Activated CD8-positive, alpha-beta memory T cell treated with anti-CD3 and anti-CD28 coated beads for 4 hours (primary cell): ENCODE results near the gene KCNAB3.
A peak's percentile ranks its signal among the peaks of the same experiment; 100 is the strongest.

Experiments
- DNase-seq, 2 donors: peaks; one replicate each; pipeline ENCODE4 v3.0.0-alpha.2; 2020; ENCODE audit warnings: low read depth in 2 of 2

KCNAB3 gene

DNA sequence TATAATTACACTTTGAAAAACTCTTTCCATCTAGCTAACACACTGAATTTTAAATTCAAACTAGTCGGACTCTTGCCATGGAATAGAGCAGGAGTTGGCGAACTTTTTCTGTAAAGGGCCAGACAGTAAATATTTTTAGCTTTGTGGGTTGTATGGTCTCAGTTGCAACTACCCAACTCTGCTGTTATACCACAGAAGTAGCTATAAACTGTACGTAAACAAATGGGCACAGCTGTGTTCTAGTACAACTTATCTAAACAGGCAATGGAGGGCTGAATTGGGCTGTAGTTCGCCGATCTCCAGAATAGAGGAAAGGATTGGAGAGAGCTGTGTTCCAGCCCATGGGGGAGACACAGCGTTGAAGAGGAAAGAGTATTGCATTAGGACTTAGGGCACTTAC is 11.1 kb upstream of the KCNAB3 start:
- no peak for DNase-seq

DNA sequence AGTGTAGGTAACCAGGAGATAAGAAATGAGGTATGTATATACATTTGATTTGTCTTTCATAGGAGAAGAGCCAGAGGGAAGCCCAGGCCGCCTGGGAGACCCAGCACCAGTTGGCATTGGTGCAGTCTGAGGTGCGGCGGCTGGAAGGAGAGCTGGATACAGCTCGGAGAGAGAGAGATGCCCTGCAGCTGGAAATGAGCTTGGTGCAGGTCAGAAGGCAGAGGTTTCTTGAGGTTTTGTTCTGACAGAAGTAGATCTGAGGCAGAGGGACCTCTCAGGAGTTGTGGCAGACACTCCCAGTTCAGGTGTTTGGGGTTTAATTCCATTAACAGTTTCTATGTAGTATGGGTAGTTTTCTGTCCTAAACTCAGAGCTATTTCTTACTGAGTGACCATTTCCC is 10.4 kb upstream of the KCNAB3 start:
- DNase-seq = no peak

DNA sequence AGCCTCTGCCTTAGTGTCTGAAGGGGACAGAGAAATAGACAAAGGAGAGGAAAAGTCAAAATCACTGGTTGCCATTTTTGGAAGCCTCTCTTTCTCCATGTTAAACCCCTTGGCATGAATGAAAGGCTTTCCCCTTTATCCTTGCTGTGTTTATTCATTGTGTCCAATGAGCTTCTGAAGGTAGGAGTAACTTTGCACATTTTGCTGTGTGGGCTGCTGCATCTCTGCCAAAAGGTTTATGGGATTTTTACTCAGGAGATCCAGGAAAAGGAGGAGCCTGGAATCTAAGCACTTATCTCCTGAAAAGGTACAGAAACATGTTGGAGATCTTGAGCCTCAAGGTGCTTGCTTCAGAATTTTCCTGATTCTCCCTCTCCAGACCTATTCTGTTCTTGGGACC is 6.2 kb upstream of the KCNAB3 start:
- no peak for DNase-seq

DNA sequence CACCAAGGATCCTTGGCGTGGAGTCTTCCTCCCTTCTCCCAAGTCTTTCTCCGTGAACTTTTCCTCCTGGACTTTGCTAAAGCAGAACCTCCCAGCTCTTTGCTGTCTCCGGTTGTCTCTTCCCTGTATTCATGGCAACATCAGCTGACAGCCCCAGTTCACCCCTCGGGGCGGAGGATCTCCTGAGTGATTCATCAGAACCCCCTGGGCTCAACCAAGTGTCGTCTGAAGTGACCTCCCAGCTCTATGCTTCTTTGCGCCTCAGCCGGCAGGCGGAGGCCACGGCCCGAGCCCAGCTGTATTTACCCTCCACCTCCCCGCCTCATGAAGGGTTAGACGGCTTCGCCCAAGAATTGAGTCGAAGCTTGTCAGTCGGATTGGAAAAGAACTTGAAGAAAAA is 3.3 kb upstream of the KCNAB3 start:
- DNase-seq = peak in 1 of 2 donors; percentile 5

- no peak for DNase-seq
Measured at GRCh38 chr17:7932483-7932891, 2.8 kb upstream of the KCNAB3 start.

DNA sequence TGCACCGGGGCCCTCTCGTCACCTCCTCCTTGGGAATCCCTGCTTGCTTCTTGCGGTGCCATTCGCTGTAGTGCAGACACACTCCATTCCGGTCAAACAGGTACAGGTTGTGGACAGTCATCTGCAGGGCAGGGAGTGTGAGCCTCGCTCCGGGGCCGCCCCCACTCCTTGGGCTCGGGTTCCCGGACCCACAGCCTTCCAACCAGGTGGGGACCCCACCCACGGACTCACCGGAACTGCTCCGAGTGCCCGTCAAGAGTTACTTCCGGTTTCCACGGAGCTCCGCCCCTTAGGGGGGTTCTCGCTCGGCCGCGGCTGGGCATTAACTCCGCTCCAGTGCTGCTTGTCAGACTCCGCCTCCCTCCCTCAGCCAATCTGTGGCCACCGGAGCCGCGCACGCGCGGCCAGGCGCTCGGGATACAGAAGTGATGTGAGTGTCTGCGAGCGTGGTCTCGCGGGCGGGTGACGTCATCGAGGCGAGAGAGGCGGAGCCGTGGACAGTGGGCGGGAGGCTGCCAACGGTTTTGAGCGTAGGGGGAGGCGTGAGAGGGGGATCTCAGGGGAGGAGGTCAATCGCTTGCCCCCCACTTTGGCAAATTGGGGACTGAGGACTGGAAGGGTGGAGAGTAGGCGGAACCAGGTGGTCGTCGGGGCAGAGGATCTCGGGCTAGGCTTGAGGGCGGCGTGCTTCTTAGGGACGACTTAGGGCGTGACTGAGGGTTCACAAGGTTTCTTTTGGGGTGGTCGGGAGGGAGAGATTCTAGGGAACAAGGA is 2.2 kb upstream of the KCNAB3 start, which contains the start of the genes CNTROB and TRAPPC1:
Gene CNTROB, plus strand, starts transcription at position 498 of the 774 bp plus-strand sequence. CDS start 874 bp downstream, outside the sequence.
Gene TRAPPC1, minus strand, starts transcription at position 238 of the 774 bp plus-strand sequence. Its CDS starts 117 bp downstream, at position 121.
- DNase-seq = peak; percentile 99 to 100

- DNase-seq = no peak
Measured at GRCh38 chr17:7930841-7931631, 1.4 kb upstream of the KCNAB3 start.

GRCh38 chr17:7927596-7927995 is 2.1 kb downstream of the KCNAB3 start:
- no peak for DNase-seq

GRCh38 chr17:7922845-7923628 is 6.6 kb downstream of the KCNAB3 start:
- peak; percentile 63 to 67 for DNase-seq

- DNase-seq = no peak
Measured at GRCh38 chr17:7922269-7922844, 7.3 kb downstream of the KCNAB3 start.

DNA sequence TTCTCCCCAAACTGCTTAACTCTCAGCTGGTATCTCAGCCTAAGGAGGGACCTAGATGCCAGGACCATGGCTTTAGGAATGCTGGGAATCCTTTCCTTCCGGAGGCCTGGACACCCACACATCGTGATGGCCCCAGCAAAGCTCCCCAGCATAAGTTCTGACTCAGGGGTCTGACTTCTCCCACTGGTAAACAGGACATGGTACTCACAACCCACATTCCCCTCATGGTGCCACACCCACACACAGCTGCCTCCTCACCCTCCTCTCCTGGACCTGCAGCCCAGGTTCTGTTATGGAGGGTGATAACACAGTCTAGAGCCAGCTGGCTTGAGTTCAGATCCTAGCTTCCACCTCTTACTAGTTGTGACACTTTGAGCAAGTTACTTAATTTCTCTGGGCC is 12.8 kb downstream of the KCNAB3 start:
- no peak for DNase-seq

DNA sequence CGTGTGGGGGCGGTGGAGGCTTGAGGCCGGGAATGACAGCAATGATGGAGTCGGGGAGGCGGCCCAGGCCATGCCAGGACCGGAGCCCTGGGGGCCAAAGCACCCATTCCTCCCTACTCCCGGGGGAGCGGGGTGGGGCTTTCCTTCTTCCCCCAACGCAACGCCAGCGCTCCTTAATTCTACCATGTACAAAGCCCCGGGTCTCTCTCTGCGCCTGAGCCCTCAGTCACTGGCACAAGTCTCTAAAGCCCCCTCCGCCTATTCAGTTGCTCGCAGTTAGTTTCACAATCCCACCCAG is 13.3 kb downstream of the KCNAB3 start:
- DNase-seq = no peak

DNA sequence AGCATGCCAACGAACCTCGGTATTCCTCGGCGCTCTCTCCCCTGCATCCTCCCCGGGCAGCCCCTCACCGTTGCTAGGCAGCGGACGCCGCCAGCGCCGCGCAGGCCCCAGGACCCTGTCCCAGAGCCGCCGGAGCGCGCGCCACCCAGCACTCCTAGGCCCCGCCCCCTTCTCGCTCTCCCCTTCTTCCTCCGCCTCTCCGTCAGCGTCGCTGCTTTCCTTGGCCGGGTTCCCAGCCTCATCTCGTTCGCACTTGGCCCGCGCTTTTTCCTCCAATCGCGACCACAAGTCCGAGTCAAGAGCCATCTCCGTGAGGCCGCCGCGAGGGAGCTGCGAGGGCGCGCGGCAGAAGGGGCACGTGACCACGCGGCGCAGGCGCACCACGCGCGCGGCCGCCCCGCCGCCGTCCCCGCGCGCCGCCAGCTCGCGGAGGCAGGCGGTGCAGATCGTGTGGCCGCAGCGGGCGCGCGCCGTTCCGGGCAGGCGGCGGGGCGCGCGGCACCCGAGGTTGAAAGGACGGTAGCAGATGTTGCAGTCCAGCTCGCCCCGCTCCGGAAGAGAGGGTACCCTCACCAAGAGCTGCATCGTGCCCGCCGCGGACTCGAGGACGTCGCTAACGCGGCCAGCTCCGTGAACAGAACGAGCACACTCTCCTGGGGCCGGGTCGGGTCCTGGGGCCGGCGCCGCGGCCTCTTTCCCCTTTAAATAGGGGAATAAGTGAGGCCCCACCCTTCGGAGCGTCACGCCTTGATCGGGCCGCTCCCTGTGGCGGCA is 13.9 kb downstream of the KCNAB3 start, which contains the start of gene RNF227:
Gene RNF227, minus strand, starts transcription at position 679 of the 774 bp plus-strand sequence. Its CDS starts 94 bp downstream, at position 585.
- DNase-seq = peak; percentile 62

DNA sequence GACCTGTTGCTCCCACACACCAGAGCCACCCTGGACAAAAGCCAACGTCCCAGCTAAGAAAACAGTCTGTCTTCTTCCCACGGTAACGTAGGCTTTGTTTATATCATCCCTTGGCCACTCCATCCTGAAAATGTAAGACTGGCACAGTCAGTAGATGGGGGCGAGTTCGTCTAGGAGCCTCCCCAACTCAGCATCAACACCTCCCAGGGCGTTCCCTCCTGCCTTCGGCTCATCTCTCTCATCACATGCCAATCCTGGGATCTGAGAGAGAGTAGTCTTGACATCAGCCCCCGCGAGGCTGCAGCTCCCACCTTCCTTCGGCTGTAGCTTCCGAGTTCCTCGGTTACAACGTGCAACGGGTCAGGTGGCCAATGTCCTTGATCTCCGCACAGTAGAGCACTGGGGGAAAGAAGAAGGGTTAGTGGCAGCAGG is 14.5 kb downstream of the KCNAB3 start:
- no peak for DNase-seq

DNA sequence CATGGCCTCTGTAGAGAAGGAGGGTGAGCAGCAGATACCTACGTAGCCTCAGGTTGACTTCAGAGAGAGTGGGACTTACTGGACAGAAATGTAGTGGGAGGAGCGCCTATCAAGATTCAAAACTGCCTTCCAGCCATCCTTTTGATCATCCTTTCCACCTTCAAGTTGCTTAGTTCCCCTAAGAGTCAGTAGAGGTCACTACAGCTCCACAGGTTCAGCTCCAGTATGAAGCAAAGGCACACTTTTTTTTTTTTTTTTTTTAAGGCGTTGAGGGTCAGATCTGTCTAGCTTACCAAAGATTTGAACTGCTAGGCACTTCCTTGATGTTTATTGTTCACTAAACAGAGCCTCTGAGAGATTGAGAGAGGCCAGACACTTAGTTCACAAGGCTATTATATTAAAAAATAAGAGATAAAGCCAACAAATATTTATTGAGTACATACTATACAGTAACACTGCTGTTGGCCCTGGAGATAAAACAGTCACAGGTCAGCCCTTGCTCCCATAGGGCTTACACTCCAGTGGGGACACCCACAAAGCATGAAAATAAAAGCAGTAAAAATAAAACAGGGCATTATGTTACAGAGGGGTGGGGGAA is 16.6 kb downstream of the KCNAB3 start:
- DNase-seq = no peak

- DNase-seq = no peak
Measured at GRCh38 chr17:7911116-7911515, 18.5 kb downstream of the KCNAB3 start.

GRCh38 chr17:7910711-7911110 is 18.9 kb downstream of the KCNAB3 start:
- DNase-seq = no peak

DNA sequence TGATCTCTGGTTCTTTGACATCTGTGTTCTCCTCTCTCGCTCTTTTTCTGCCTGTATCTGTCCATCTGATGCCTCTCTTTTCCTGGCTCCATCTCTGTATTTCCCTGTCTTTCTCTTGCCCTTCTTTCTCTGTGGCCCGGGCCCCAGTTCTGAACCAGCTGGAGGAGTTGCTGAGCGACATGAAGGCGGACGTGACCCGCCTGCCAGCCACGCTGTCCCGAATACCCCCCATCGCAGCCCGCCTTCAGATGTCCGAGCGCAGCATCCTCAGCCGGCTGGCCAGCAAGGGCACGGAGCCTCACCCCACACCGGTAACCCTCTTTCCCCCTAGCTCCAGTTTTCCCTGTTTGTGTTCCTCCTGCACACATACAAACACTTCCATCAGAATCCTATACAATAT is 19.4 kb downstream of the KCNAB3 start:
- DNase-seq = no peak

GRCh38 chr17:7909089-7909488 is 20.6 kb downstream of the KCNAB3 start:
- no peak for DNase-seq
